Activated CD4-positive, alpha-beta memory T cell treated with anti-CD3 and anti-CD28 coated beads for 36 hours (primary cell): ENCODE measurements around the gene FOCAD. TPM values are rescaled to one million over a fixed set of nuclear protein-coding genes. Genes with fewer than 3 reads are reported as not detected.

Source experiments
- CTCF ChIA-PET: fragments of 350-600 bp; sonication (Branson Sonifier 250); formaldehyde crosslinking; loops from one replicate; lab custom pipeline; 2021; ENCODE audit warnings: antibody characterized with exemption, inconsistent platforms; lab: Charles Lee
- POLR2A ChIA-PET: fragments of 350-600 bp; sonication (Branson Sonifier 250); formaldehyde crosslinking; loops from one replicate; lab custom pipeline; 2021; ENCODE audit warnings: antibody characterized with exemption; lab: Charles Lee
- DNase-seq: peaks from one replicate; pipeline ENCODE4 v3.0.0-alpha.2; 2020
- H3K27ac Mint-ChIP-seq: one replicate; pipeline ENCODE4 v1.8.0; 2021; ENCODE audit warnings: mixed read lengths
- H3K27me3 Mint-ChIP-seq: one replicate; pipeline ENCODE4 v1.8.0; 2021; ENCODE audit warnings: mixed read lengths
- H3K36me3 Mint-ChIP-seq: one replicate; pipeline ENCODE4 v1.8.0; 2021; ENCODE audit warnings: mixed read lengths
- H3K4me1 Mint-ChIP-seq: one replicate; pipeline ENCODE4 v1.8.0; 2021; ENCODE audit warnings: low read depth, mixed read lengths
- H3K4me3 Mint-ChIP-seq: one replicate; pipeline ENCODE4 v1.8.0; 2021; ENCODE audit warnings: mild to moderate bottlenecking, mixed read lengths
- H3K9me3 Mint-ChIP-seq: one replicate; pipeline ENCODE4 v1.8.0; 2021; ENCODE audit warnings: mixed read lengths
- intact Hi-C: fragments of 100-400 bp; cut with micrococcal nuclease; formaldehyde crosslinking; loops from one replicate; pipeline ENCODE4 v1.15.1; 2023
- total RNA-seq, 2 experiments: library from RNA; stranded (reverse); gene quantifications; one replicate each; pipeline ENCODE4 v1.2.3, GENCODE V29; 2021

The FOCAD gene
- total RNA-seq, 2 experiments from 2014 or later = 35.4 to 37.1 TPM

- no peaks in the 10 kb centered on the region for H3K27me3 Mint-ChIP-seq
- peaks cover 11% of the 10 kb centered on the region for H3K36me3 Mint-ChIP-seq
These were observed 224.4 kb downstream of the FOCAD start for GRCh38 chr9:20908461-20908860.

GRCh38 chr9:20914556-20914955, 230.5 kb downstream of the FOCAD start:
- Mint-ChIP-seq H3K27ac (no peak overlapping the region), H3K36me3 (peaks cover 29% of the 10 kb centered on the region), H3K4me1 (no peaks in the 10 kb centered on the region), H3K4me3 (no peak overlapping the region), H3K27me3 (no peaks in the 10 kb centered on the region), H3K9me3 (no peaks in the 10 kb centered on the region)
- CTCF ChIA-PET = interaction anchor here (0.5 kb wide), 1 partner anchor 268 kb away, joined by 3 read pairs; no protein-coding TSS in a partner anchor
- POLR2A ChIA-PET = no interaction called here
- intact Hi-C loops = no loop called here
- no peak for DNase-seq

More at GRCh38 chr9:20908461-20908860, 224.4 kb downstream of the FOCAD start:
- Mint-ChIP-seq H3K4me3 (no peak overlapping the region), H3K4me1 (no peaks in the 10 kb centered on the region), H3K9me3 (no peaks in the 10 kb centered on the region), H3K27ac (no peak overlapping the region)
- CTCF ChIA-PET = interaction anchor here (0.7 kb wide), 1 partner anchor 13 kb away, joined by 3 read pairs; no protein-coding TSS in a partner anchor
- DNase-seq = no peak
- POLR2A ChIA-PET = no interaction called here
- intact Hi-C loops = no loop called here

- intact Hi-C loops = no loop called here
- no peak overlapping the region for H3K4me3 Mint-ChIP-seq
- H3K9me3 Mint-ChIP-seq = no peaks in the 10 kb centered on the region
These were observed 237.3 kb downstream of the FOCAD start for GRCh38 chr9:20921362-20921761.

GRCh38 chr9:20925256-20926045, 241.4 kb downstream of the FOCAD start:
- intact Hi-C loops = loop anchor here (1.0 kb wide), 1 partner anchor 240 kb away; no protein-coding TSS in a partner anchor
- no peak overlapping the region for H3K27ac Mint-ChIP-seq
- CTCF ChIA-PET = interaction anchor here (1.2 kb wide), 1 partner anchor 185 kb away, joined by 3 read pairs; no protein-coding TSS in a partner anchor

More at GRCh38 chr9:20921362-20921761, 237.3 kb downstream of the FOCAD start:
- DNase-seq = no peak
- no peaks in the 10 kb centered on the region for H3K27me3 Mint-ChIP-seq
- POLR2A ChIA-PET = no interaction called here
- CTCF ChIA-PET = interaction anchor here (0.8 to 1.1 kb wide), 2 partner anchors 13 to 20 kb away, joined by 3 to 4 read pairs; no protein-coding TSS in a partner anchor
- H3K27ac Mint-ChIP-seq = no peak overlapping the region
- peaks cover 14% of the 10 kb centered on the region for H3K4me1 Mint-ChIP-seq
- peaks cover 28% of the 10 kb centered on the region for H3K36me3 Mint-ChIP-seq

GRCh38 chr9:20929276-20929675, 245.2 kb downstream of the FOCAD start:
- H3K9me3 Mint-ChIP-seq = no peaks in the 10 kb centered on the region
- H3K27ac Mint-ChIP-seq = no peak overlapping the region
- POLR2A ChIA-PET = no interaction called here
- no peaks in the 10 kb centered on the region for H3K27me3 Mint-ChIP-seq
- no peak overlapping the region for H3K4me3 Mint-ChIP-seq
- no peak for DNase-seq
- intact Hi-C loops = no loop called here
- H3K4me1 Mint-ChIP-seq = peaks cover 24% of the 10 kb centered on the region
- CTCF ChIA-PET = interaction anchor here (1.2 to 2.2 kb wide), 3 partner anchors 11 to 181 kb away, joined by 4 to 7 read pairs (median 5); no protein-coding TSS in a partner anchor
- H3K36me3 Mint-ChIP-seq = peaks cover 18% of the 10 kb centered on the region

More at GRCh38 chr9:20925256-20926045, 241.4 kb downstream of the FOCAD start:
- Mint-ChIP-seq H3K9me3 (no peaks in the 10 kb centered on the region), H3K4me3 (no peak overlapping the region), H3K36me3 (peaks cover 6% of the 10 kb centered on the region), H3K27me3 (no peaks in the 10 kb centered on the region), H3K4me1 (peaks cover 24% of the 10 kb centered on the region)
- no peak for DNase-seq
- POLR2A ChIA-PET = no interaction called here

- no peak for DNase-seq
- H3K27me3 Mint-ChIP-seq = no peaks in the 10 kb centered on the region
- no peak overlapping the region for H3K27ac Mint-ChIP-seq
- H3K4me1 Mint-ChIP-seq = peaks cover 15% of the 10 kb centered on the region
- H3K9me3 Mint-ChIP-seq = no peaks in the 10 kb centered on the region
- peaks cover 18% of the 10 kb centered on the region for H3K36me3 Mint-ChIP-seq
- no peak overlapping the region for H3K4me3 Mint-ChIP-seq
- ChIA-PET CTCF (interaction anchor here (0.9 to 1.8 kb wide), 2 partner anchors 10 to 48 kb away, joined by 4 to 8 read pairs; no protein-coding TSS in a partner anchor), POLR2A (no interaction called here)
- intact Hi-C loops = no loop called here
These were observed 246.8 kb downstream of the FOCAD start for GRCh38 chr9:20930836-20931235.

GRCh38 chr9:20940447-20941173, 256.6 kb downstream of the FOCAD start:
- Mint-ChIP-seq H3K27me3 (no peaks in the 10 kb centered on the region), H3K4me3 (no peak overlapping the region), H3K27ac (no peak overlapping the region), H3K9me3 (no peaks in the 10 kb centered on the region), H3K4me1 (peaks cover 3% of the 10 kb centered on the region), H3K36me3 (peaks cover 7% of the 10 kb centered on the region)
- intact Hi-C loops = loop anchor here (1.0 to 10.0 kb wide), 8 partner anchors 56 to 1446 kb away; no protein-coding TSS in a partner anchor
- ChIA-PET POLR2A (no interaction called here), CTCF (interaction anchor here (0.6 to 6.9 kb wide), 39 partner anchors 9 to 1475 kb away, joined by 3 to 85 read pairs (median 4); partner anchors contain the start of genes FOCAD and KLHL9)
- no peak for DNase-seq

GRCh38 chr9:20941174-20941690, 257.2 kb downstream of the FOCAD start:
- Mint-ChIP-seq H3K4me1 (peaks cover 3% of the 10 kb centered on the region), H3K9me3 (no peaks in the 10 kb centered on the region), H3K4me3 (no peak overlapping the region), H3K36me3 (peaks cover 3% of the 10 kb centered on the region), H3K27ac (no peak overlapping the region), H3K27me3 (no peaks in the 10 kb centered on the region)
- POLR2A ChIA-PET = no interaction called here
- intact Hi-C loops = loop anchor here (1.0 to 10.0 kb wide), 8 partner anchors 56 to 1446 kb away; no protein-coding TSS in a partner anchor
- peak; percentile 60 for DNase-seq
- CTCF ChIA-PET = interaction anchor here (0.5 to 6.9 kb wide), 47 partner anchors 10 to 1476 kb away, joined by 3 to 85 read pairs (median 4); partner anchors contain the start of gene FOCAD

GRCh38 chr9:20944507-20944906, 260.4 kb downstream of the FOCAD start:
- H3K36me3 Mint-ChIP-seq = peaks cover 6% of the 10 kb centered on the region
- POLR2A ChIA-PET = no interaction called here
- H3K4me3 Mint-ChIP-seq = no peak overlapping the region
- CTCF ChIA-PET = interaction anchor here (1.3 to 6.9 kb wide), 2 partner anchors 166 to 318 kb away, joined by 5 to 85 read pairs; no protein-coding TSS in a partner anchor
- H3K4me1 Mint-ChIP-seq = peaks cover 3% of the 10 kb centered on the region
- intact Hi-C loops = loop anchor here (5.0 to 10.0 kb wide), 4 partner anchors 168 to 1450 kb away; no protein-coding TSS in a partner anchor
- no peaks in the 10 kb centered on the region for H3K27me3 Mint-ChIP-seq
- H3K9me3 Mint-ChIP-seq = no peaks in the 10 kb centered on the region
- DNase-seq = no peak
- no peak overlapping the region for H3K27ac Mint-ChIP-seq

GRCh38 chr9:20945269-20945668, 261.2 kb downstream of the FOCAD start:
- no peak overlapping the region for H3K27ac Mint-ChIP-seq
- H3K36me3 Mint-ChIP-seq = peaks cover 6% of the 10 kb centered on the region
- H3K9me3 Mint-ChIP-seq = no peaks in the 10 kb centered on the region
- DNase-seq = no peak
- ChIA-PET POLR2A (interaction anchor here (0.6 kb wide), 1 partner anchor 179 kb away, joined by 3 read pairs; no protein-coding TSS in a partner anchor), CTCF (interaction anchor here (1.3 kb wide), 1 partner anchor 165 kb away, joined by 5 read pairs; no protein-coding TSS in a partner anchor)
- no peaks in the 10 kb centered on the region for H3K27me3 Mint-ChIP-seq
- H3K4me3 Mint-ChIP-seq = no peak overlapping the region
- H3K4me1 Mint-ChIP-seq = peaks cover 3% of the 10 kb centered on the region
- intact Hi-C loops = loop anchor here (10.0 kb wide), 2 partner anchors 520 to 1450 kb away; no protein-coding TSS in a partner anchor

- Mint-ChIP-seq H3K27me3 (no peaks in the 10 kb centered on the region), H3K9me3 (no peaks in the 10 kb centered on the region), H3K36me3 (peaks cover 7% of the 10 kb centered on the region), H3K27ac (no peak overlapping the region), H3K4me3 (no peak overlapping the region), H3K4me1 (peaks cover 2% of the 10 kb centered on the region)
- ChIA-PET CTCF (interaction anchor here (1.3 kb wide), 1 partner anchor 165 kb away, joined by 5 read pairs; no protein-coding TSS in a partner anchor), POLR2A (interaction anchor here (0.6 kb wide), 1 partner anchor 179 kb away, joined by 3 read pairs; no protein-coding TSS in a partner anchor)
- DNase-seq = no peak
- intact Hi-C loops = loop anchor here (10.0 kb wide), 2 partner anchors 521 to 1451 kb away; no protein-coding TSS in a partner anchor
These were observed 261.8 kb downstream of the FOCAD start for GRCh38 chr9:20945856-20946255.
